ENCODE measurements around the gene CCDC89.

Gene CCDC89

DNA sequence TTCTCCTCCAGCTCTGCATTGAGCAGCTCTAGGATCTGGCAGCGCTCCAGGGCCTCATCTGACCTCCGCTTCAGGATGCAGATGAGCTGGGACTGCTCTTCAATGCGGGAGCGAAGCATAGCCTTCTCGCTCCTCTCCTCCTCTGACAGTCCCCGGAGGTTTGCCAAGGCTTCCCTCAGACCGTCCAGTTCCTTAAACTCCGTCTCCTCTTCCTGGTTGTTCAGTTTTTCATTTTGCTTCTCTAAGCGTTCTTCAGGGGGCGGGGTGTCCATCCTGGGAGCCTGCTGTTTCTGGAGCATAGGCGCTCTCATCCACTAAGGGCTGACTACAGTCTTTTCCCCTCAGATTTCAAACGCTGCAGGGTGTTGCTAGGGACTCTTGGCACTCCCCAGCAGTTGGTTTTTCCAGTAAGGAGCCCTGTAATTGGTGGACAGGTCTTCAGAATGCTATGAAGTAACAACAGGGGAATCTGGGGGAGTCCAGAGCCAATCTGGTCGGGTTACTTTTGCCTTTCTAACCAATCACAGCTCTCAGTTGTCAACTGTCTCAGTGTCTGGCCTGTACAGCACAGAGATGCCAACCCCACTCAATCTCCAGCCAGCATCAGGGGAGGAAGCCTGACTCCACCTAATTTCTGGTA lies at the start of gene CCDC89:
CCDC89 (minus strand) TSS at position 376 of the 640 bp plus-strand sequence; CDS start at position 311, 65 bp downstream.
- DNase-seq (ENCODE audit: low read depth) = no peak

DNA sequence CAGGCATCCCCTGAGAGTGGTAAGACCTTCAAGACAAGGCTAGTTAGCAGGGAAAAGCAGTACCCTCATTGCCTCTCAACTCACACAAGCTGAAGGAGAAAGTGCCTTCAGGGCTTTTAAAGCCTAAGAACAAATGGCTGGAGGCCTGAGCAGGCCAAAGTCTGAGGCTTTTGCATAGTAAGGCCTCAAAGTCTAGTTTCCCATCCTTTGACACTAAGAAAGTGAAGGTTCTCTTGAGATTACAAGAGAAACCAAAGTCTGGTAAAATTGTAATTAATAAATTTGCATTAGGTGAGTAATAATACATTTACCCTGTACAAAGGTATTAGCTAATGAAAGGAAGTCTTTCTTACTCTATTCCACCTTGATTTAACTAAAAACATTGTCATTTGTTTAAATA lies 47.0 kb upstream of the CCDC89 start:
- DNase-seq (ENCODE audit: low read depth) = no peak

GRCh38 chr11:85726381-85726780 lies 40.4 kb upstream of the CCDC89 start:
- no peak for DNase-seq (ENCODE audit: low read depth)

DNA sequence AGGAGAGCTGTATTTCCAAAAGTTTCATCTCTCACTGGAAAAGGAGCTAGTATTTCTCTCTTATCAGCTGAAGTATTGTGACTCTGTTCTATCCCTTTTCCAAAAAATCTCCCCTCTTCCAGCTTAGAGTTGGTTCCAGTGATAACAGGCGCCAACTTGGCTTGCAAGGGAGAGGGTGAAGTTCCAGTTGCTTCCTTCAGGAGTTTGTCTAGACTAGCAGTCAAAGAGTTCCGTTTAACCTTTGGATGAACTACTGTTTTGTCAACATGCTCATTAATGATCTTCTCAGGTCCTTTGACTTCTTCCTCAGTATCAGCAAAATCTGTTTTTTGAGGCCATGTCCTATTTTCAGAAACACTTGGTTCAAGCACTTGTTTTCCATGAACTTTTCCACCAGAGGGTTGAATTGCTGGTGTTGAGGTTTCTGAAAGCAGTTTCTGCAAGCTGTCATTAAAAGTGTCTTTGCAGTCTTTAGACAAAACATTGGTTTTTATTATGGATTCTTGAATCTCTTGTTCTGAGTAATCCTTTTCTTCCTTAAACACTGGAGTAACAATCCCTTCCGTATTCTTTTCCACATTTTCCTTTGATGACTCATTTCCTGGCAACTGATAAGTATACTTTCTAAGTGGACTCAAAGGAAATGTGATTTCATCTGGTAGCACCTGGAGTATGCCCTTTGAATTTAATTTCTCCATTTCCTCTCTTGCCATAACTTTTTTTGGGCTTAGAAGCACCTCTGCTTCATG lies 39.7 kb upstream of the CCDC89 start:
- no peak for DNase-seq (ENCODE audit: low read depth)

- DNase-seq (ENCODE audit: low read depth) = no peak
These were observed 38.9 kb upstream of the CCDC89 start for GRCh38 chr11:85724748-85725465.

GRCh38 chr11:85723088-85723487 lies 37.1 kb upstream of the CCDC89 start:
- DNase-seq (ENCODE audit: low read depth) = no peak

DNA sequence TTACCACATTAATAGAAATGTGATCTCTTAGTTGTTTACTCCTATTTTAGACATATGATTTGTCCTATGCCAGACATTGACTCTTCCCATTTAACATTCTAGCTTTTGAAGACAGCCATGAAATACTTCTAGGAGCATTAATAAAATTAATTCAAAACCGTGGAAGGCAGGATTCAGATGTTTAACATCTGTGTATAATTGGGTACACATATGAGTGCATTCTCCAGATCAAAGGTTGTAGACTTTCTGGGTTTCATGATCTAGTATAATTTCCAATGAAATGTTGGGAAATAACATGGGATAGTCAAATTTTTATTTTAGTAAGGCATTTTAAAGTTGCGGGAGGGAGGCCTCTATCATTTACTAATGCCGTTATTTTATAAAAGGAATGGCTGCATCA lies 35.2 kb upstream of the CCDC89 start:
- DNase-seq (ENCODE audit: low read depth) = no peak

GRCh38 chr11:85718991-85719807 lies 33.2 kb upstream of the CCDC89 start:
- DNase-seq (ENCODE audit: low read depth) = no peak

GRCh38 chr11:85718126-85718943 lies 32.3 kb upstream of the CCDC89 start:
- no peak for DNase-seq (ENCODE audit: low read depth)

- DNase-seq (ENCODE audit: low read depth) = no peak
These were observed 31.4 kb upstream of the CCDC89 start for GRCh38 chr11:85717429-85717828.

- no peak for DNase-seq (ENCODE audit: low read depth)
These were observed 27.0 kb upstream of the CCDC89 start for GRCh38 chr11:85712953-85713352.

DNA sequence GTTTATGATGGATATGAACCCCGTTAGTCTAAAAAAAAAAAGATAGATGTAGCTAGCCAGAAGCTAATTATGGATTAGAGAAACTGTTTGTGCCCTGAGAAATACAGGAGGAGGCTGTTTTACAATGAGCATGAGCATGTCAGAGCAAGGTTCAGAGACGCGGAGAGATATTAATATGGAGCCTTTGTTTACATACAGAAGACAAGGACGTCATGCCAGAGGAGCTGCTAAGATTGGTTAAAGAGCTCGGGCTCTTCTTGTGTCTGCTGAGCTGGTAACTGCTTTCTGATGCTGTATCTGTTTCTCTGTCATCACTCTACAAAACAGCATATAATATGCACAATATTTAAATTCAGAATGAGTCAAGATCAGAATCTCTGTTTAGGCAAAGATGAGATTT lies 24.9 kb upstream of the CCDC89 start:
- DNase-seq (ENCODE audit: low read depth) = no peak

GRCh38 chr11:85709941-85710702 lies 24.1 kb upstream of the CCDC89 start:
- DNase-seq (ENCODE audit: low read depth) = no peak

GRCh38 chr11:85705800-85706199 lies 19.8 kb upstream of the CCDC89 start:
- no peak for DNase-seq (ENCODE audit: low read depth)

- no peak for DNase-seq (ENCODE audit: low read depth)
These were observed 19.0 kb upstream of the CCDC89 start for GRCh38 chr11:85704967-85705366.

- no peak for DNase-seq (ENCODE audit: low read depth)
These were observed 14.2 kb upstream of the CCDC89 start for GRCh38 chr11:85699957-85700741.

DNA sequence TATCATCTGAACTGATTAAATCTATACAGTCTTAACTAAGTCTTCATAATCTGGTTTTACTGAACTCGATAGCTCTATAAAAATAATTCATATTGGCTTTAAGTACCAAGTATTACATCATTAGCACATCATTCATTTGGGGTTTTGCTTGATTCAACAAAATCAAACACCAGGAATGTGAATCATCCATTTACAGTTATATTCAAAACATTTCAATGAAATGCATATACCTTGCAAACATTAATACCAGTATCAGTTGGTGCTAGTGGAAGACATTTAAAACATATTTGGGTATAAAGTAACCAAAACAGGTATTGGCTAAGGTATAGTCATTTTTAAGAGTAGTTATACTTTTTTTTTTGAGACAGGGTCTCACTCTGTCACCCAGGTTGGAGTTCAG lies 12.2 kb upstream of the CCDC89 start:
- DNase-seq (ENCODE audit: low read depth) = no peak

- DNase-seq (ENCODE audit: low read depth) = no peak
These were observed 11.8 kb upstream of the CCDC89 start for GRCh38 chr11:85697747-85698146.

DNA sequence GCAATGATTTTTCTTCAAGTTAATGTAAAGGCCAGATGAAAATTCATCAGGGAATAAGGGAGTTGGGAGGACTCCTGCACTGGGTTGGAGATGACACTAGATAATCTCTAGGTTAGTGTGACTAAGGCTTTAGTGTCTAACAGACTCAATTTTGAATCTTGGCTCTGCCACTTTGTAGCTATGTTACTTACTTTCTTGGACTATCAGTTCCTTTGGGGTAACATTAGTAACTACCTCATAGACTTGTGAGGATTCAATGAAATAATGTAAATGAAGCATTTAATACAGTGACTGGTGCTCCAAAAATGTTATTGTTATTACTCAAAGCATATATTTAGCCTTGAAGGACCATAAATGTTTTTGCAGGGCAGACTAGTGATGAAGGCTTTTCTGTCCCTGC lies 9.6 kb upstream of the CCDC89 start:
- no peak for DNase-seq (ENCODE audit: low read depth)
